ENCODE results near the gene PDZK1IP1.

The PDZK1IP1 gene

DNA sequence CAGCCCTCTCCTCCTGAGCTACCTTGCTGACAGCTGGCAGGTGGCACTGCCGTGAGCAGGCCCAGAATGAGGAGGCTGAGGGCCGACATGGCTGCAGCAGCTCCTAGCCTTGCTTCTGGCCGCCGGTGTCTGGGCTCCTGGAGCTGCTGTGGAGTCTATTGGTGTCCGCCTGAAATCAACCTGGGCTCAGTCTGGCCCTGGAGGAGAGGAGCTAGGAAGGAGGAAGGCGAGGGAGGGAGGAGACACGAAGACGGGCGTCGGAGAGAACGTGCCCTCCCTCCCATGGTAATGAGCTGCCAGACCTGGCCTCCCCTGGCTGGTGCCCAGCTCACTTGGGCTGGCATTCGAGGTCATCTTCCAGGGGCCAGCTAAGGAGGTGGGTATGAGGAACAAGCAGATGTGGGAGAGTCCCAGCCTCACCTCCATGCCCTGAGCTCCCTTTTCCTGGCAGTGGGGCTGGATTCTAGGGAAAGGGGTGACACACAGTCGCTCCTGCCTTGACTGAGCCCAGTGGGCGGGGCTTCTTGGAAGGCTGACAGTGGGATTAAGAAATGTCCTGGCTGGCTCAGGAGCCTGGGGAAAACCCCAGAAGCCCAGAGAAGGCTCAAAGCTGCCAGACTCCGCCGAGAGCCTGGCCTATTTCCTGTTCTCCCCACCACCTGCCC lies at the start of gene PDZK1IP1:
TSS of gene PDZK1IP1 (minus strand) at position 193 of the 665 bp plus-strand sequence. CDS start at position 89, 104 bp downstream.
- DNase-seq (ENCODE audit: low spot score), result no peak

GRCh38 chr1:47238935-47239592 lies 49.2 kb upstream of the PDZK1IP1 start:
- no peak for DNase-seq (ENCODE audit: low spot score)

GRCh38 chr1:47235806-47236205 lies 46.0 kb upstream of the PDZK1IP1 start:
- no peak for DNase-seq (ENCODE audit: low spot score)

- DNase-seq (ENCODE audit: low spot score), result peak; percentile 67
Observed at GRCh38 chr1:47235241-47235681, 45.4 kb upstream of the PDZK1IP1 start.

DNA sequence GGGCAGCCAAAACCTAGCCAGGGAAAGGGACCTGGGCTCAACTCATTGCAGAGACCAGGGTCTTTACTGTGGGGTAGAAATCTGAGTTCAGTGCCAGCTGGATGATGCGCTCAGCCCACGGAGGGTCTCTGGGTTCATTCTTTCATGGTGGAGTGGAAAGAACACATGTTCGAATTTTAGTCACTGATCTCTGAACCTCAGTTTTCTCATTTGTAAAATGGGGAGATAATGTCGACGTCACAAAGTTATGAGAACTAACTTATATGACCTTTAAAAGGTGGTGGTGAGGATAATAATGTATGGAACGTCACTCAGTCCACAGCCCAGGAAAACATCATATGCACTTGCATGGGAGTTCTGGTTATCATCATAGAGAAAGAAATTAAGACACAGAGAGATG lies 43.4 kb upstream of the PDZK1IP1 start:
- DNase-seq (ENCODE audit: low spot score), result no peak

- DNase-seq (ENCODE audit: low spot score), result no peak
Observed at GRCh38 chr1:47232187-47232874, 42.5 kb upstream of the PDZK1IP1 start, which contains the start of gene TAL1. TAL1 (minus strand) TSS chr1:47232225; CDS start chr1:47225888, 6,337 bp downstream.

- peak; percentile 68 for DNase-seq (ENCODE audit: low spot score)
Observed at GRCh38 chr1:47231301-47232186, 41.7 kb upstream of the PDZK1IP1 start.

GRCh38 chr1:47230692-47231300 lies 41.0 kb upstream of the PDZK1IP1 start:
- no peak for DNase-seq (ENCODE audit: low spot score)

DNA sequence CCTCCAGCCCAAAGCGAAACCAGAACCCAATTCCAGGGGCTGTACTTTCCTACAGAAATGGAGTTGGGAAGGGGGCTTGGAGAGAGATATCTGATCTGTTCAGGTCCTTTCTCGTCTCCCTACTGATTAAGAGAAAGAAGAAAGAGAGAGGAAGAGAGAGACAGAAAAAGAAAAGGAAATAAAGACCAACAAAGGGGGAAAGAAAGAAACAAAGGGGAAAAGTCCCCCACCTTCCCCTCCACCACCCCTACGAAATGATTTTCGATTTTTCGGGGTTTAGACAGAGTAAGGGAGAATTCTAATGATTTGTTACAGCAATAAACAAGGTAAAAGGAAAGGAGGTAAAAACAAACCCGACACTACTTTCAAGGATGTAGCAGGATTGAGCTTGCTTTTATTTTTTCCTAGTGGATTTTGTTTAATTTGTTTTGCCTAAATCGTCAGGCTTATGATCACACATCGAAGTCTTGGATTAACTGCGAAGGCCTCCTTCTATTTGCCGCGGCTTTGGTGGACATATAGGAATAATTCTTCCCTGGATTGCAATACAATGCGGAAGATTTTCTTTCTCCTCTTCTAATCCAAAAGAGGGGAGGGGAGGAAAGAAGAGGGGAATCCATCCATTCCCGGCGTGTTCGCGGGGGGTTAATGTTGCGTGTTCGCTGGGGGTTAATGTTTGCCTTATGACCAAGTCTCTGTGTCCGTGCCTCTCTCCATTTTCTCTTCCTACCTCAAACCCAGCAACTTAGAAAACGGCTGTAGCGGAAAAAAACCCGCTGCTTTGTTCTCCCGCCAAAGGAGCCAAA lies 40.3 kb upstream of the PDZK1IP1 start:
- DNase-seq (ENCODE audit: low spot score), result no peak

- DNase-seq (ENCODE audit: low spot score), result no peak
Observed at GRCh38 chr1:47229031-47229885, 39.4 kb upstream of the PDZK1IP1 start.

GRCh38 chr1:47228644-47229030 lies 38.8 kb upstream of the PDZK1IP1 start:
- DNase-seq (ENCODE audit: low spot score), result no peak

- no peak for DNase-seq (ENCODE audit: low spot score)
Observed at GRCh38 chr1:47227341-47228232, 37.8 kb upstream of the PDZK1IP1 start.

- no peak for DNase-seq (ENCODE audit: low spot score)
Observed at GRCh38 chr1:47226839-47227215, 37.0 kb upstream of the PDZK1IP1 start.

GRCh38 chr1:47226121-47226838 lies 36.4 kb upstream of the PDZK1IP1 start:
- DNase-seq (ENCODE audit: low spot score), result no peak

GRCh38 chr1:47225430-47226100 lies 35.7 kb upstream of the PDZK1IP1 start:
- DNase-seq (ENCODE audit: low spot score), result no peak

DNA sequence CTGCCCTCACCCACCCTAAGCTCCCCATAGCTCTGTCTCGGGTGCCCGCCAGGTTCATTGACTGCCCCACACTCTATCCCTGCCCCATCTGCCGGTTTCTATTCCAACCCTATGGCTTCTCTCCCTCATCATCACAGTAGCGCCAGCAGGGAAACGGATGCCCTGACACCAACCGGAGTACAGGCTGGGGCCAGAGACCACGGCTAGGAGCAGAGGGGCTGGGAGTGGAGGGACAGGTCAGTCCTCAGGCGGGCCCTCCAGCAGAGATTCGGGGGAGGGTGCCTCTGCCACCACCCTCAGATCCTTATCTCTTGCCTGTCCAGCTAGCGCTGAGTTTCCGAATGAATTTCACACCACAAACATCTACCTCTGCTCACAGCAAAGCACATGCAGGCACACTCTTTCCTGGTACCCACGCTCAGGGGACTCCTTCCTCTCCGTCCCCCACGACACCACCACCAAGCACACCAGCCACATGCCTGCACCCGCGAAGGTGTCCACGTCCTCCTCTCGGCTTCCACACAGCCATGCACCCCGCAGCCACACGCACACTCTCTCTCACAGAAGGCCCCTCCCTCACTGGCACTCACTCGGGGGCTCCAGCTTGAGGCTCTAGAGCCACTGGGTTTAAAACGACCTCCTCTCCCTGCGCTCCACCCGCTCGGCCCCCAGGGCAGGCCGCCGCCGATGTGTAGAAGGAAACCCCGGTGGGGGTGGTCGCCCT lies 35.0 kb upstream of the PDZK1IP1 start:
- no peak for DNase-seq (ENCODE audit: low spot score)
